CD14-positive monocyte (primary cell): ENCODE measurements around the gene ADAMTS17. TPM values are rescaled to one million over a fixed set of nuclear protein-coding genes. Genes with fewer than 3 reads are reported as not detected.

ENCODE experiments used
- DNase-seq, 3 donors: peaks; one replicate each; pipeline ENCODE4 v3.0.0-alpha.2; 2011 to 2022
- H2AFZ ChIP-seq: 2 replicates; pipeline ENCODE4 v1.6.0; 2012; ENCODE audit warnings: mild to moderate bottlenecking, low read depth, low read length, inconsistent platforms; ENCODE audit not compliant: insufficient read depth, poor library complexity, severe bottlenecking
- H3K27ac ChIP-seq, 2 donors: 1 replicate in 1 of 2; 2 replicates in 1 of 2; pipeline ENCODE4 v1.5.1; 2012 to 2013; ENCODE audit warnings: low read length in 2 of 2, control low read depth in 1 of 2, inconsistent platforms in 1 of 2, low read depth in 1 of 2, mild to moderate bottlenecking in 1 of 2
- H3K27me3 ChIP-seq, 2 donors: one replicate each; pipeline versions ENCODE4 v1.6.0 to v1.6.1; 2011 to 2013; ENCODE audit warnings: low read length in 2 of 2; ENCODE audit not compliant: control insufficient read depth in 2 of 2, insufficient read depth in 2 of 2
- H3K36me3 ChIP-seq, 2 donors: replicated peaks in 1 of 2; 1 replicate in 1 of 2; 2 replicates in 1 of 2; pipeline versions ENCODE4 v1.5.1 to v1.6.1; 2012 to 2013; ENCODE audit warnings: low read length in 2 of 2, control low read depth in 1 of 2, inconsistent platforms in 1 of 2, mild to moderate bottlenecking in 1 of 2; ENCODE audit not compliant: insufficient read depth in 2 of 2, control insufficient read depth in 1 of 2
- H3K4me1 ChIP-seq, 2 donors: 1 replicate in 1 of 2; 2 replicates in 1 of 2; pipeline versions ENCODE4 v1.5.1 to v1.6.1; 2012 to 2013; ENCODE audit warnings: low read length in 2 of 2, control low read depth in 1 of 2, inconsistent platforms in 1 of 2, mild to moderate bottlenecking in 1 of 2, moderate library complexity in 1 of 2; ENCODE audit not compliant: insufficient read depth in 2 of 2, control insufficient read depth in 1 of 2
- H3K4me2 ChIP-seq: replicated peaks from 2 replicates; pipeline ENCODE3; 2012; ENCODE audit warnings: low read length, moderate library complexity, mild to moderate bottlenecking; ENCODE audit not compliant: poor library complexity, severe bottlenecking; ENCODE audit errors: extremely low read depth
- H3K4me3 ChIP-seq, 3 experiments: fragments of 200-600 bp in 1 of 3; sonication (generic) in 1 of 3; replicated peaks in 1 of 3; 1 replicate in 2 of 3; 2 replicates in 1 of 3; pipeline ENCODE4 v1.5.1; 2011 to 2013; ENCODE audit warnings: low read length in 3 of 3, mild to moderate bottlenecking in 3 of 3, control low read depth in 2 of 3, low read depth in 2 of 3, inconsistent platforms in 1 of 3, moderate library complexity in 1 of 3
- H3K79me2 ChIP-seq: 2 replicates; pipeline ENCODE4 v1.6.0; 2012; ENCODE audit warnings: mild to moderate bottlenecking, control low read depth, inconsistent platforms, low read length, moderate library complexity; ENCODE audit not compliant: insufficient read depth
- H3K9ac ChIP-seq: 2 replicates; pipeline ENCODE4 v1.6.0; 2017; ENCODE audit warnings: low read length, mild to moderate bottlenecking; ENCODE audit not compliant: insufficient read depth, poor library complexity, severe bottlenecking
- H3K9me3 ChIP-seq, 2 donors: replicated peaks in 1 of 2; 1 replicate in 1 of 2; 2 replicates in 1 of 2; pipeline versions ENCODE4 v1.5.1 to v1.6.1; 2012 to 2013; ENCODE audit warnings: low read length in 2 of 2, control low read depth in 1 of 2; ENCODE audit not compliant: control insufficient read depth in 1 of 2, insufficient read depth in 1 of 2
- H4K20me1 ChIP-seq: 2 replicates; pipeline ENCODE4 v1.6.0; 2012; ENCODE audit warnings: mild to moderate bottlenecking, low read length, control low read depth, moderate library complexity; ENCODE audit not compliant: insufficient read depth
- H3K27ac Mint-ChIP-seq, 7 donors: one replicate each; pipeline ENCODE4 v1.8.0; 2020; ENCODE audit warnings: mild to moderate bottlenecking in 7 of 7, mixed read lengths in 7 of 7, moderate library complexity in 6 of 7, inconsistent platforms in 2 of 7
- H3K27me3 Mint-ChIP-seq, 3 donors: one replicate each; pipeline ENCODE4 v1.8.0; 2021 to 2022; ENCODE audit warnings: low read depth in 3 of 3, mild to moderate bottlenecking in 3 of 3, mixed read lengths in 3 of 3, moderate library complexity in 3 of 3, inconsistent platforms in 1 of 3
- H3K36me3 Mint-ChIP-seq, 2 donors: one replicate each; pipeline ENCODE4 v1.8.0; 2020; ENCODE audit warnings: mixed read lengths in 2 of 2, inconsistent platforms in 1 of 2, mild to moderate bottlenecking in 1 of 2
- H3K4me1 Mint-ChIP-seq: one replicate; pipeline ENCODE4 v1.8.0; 2020; ENCODE audit warnings: mild to moderate bottlenecking, mixed read lengths
- H3K4me3 Mint-ChIP-seq, 2 donors: one replicate each; pipeline ENCODE4 v1.8.0; 2020; ENCODE audit warnings: mild to moderate bottlenecking in 2 of 2, mixed read lengths in 2 of 2, moderate library complexity in 1 of 2
- H3K9me3 Mint-ChIP-seq, 7 donors: one replicate each; pipeline ENCODE4 v1.8.0; 2020 to 2022; ENCODE audit warnings: mixed read lengths in 7 of 7, mild to moderate bottlenecking in 6 of 7, moderate library complexity in 6 of 7, inconsistent platforms in 2 of 7
- CTCF ChIP-seq: fragments of 200-600 bp; IDR thresholded peaks from one replicate; pipeline ENCODE4 v1.8.0; 2022; ENCODE audit warnings: antibody characterized with exemption, mild to moderate bottlenecking
- WGBS: methylation state at CpG from one replicate; pipeline ENCODE4 v1.1.5; 2013; ENCODE audit warnings: missing lambda C conversion rate; ENCODE audit not compliant: insufficient coverage; 5-methylcytosine and 5-hydroxymethylcytosine counted together
- intact Hi-C, 2 donors: fragments of 100-400 bp; cut with micrococcal nuclease; formaldehyde crosslinking; loops; one replicate each; pipeline versions ENCODE4 v1.15.0 to v1.15.1; 2023
- polyA plus RNA-seq, 3 donors: library from polyadenylated mRNA; depleted of rRNA in 1 of 3; unstranded in 2 of 3; stranded (reverse) in 1 of 3; fragments of 300-500 nt in 2 of 3; fragments of >200 nt in 1 of 3; fragmentation: Illumina TruSeq in 2 of 3; gene quantifications; 1 replicate in 2 of 3; 2 replicates in 1 of 3; pipeline ENCODE4 v1.2.3, GENCODE V29; 2012 to 2021

Gene ADAMTS17
- polyA plus RNA-seq, 3 donors, result 0.03 to 0.25 TPM; not detected in 1

- no peak overlapping the region for H3K27ac Mint-ChIP-seq
- no peaks in the 10 kb centered on the region for H3K4me1 Mint-ChIP-seq
- Histone ChIP-seq H2AFZ (no peak overlapping the region), H3K4me2 (no peak overlapping the region), H3K79me2 (no peaks in the 10 kb centered on the region), H3K4me3 (no peak overlapping the region), H3K9ac (no peak overlapping the region), H3K27ac (no peak overlapping the region), H3K4me1 (no peaks in the 10 kb centered on the region), H3K27me3 (no peaks in the 10 kb centered on the region), H3K9me3 (peaks cover 4 to 19% of the 10 kb centered on the region in 2 donors), H4K20me1 (no peaks in the 10 kb centered on the region), H3K36me3 (no peaks in the 10 kb centered on the region)
- intact Hi-C loops, result no loop called here
- H3K4me3 Mint-ChIP-seq, result no peak overlapping the region
- peaks cover 3 to 32% (median 13%) of the 10 kb centered on the region in 7 donors for H3K9me3 Mint-ChIP-seq
- WGBS, result 86% methylated on average over 1 of the region's 2 CpGs
- no peaks in the 10 kb centered on the region for H3K36me3 Mint-ChIP-seq
- TF ChIP-seq CTCF, result no peak
- no peak for DNase-seq
- H3K27me3 Mint-ChIP-seq, result peaks cover 0 to 5% (median 1%) of the 10 kb centered on the region in 3 donors
Measured at GRCh38 chr15:100207053-100207452, 134.7 kb downstream of the ADAMTS17 start.

GRCh38 chr15:100206643-100207042, 135.1 kb downstream of the ADAMTS17 start:
- Histone ChIP-seq H3K4me2 (no peak overlapping the region), H3K9me3 (peaks cover 4 to 19% of the 10 kb centered on the region in 2 donors), H3K4me3 (no peak overlapping the region), H3K4me1 (no peaks in the 10 kb centered on the region), H4K20me1 (no peaks in the 10 kb centered on the region), H3K79me2 (no peaks in the 10 kb centered on the region), H2AFZ (no peak overlapping the region), H3K9ac (no peak overlapping the region), H3K27me3 (no peaks in the 10 kb centered on the region), H3K36me3 (no peaks in the 10 kb centered on the region), H3K27ac (no peak overlapping the region)
- Mint-ChIP-seq H3K4me1 (no peaks in the 10 kb centered on the region), H3K4me3 (no peak overlapping the region), H3K36me3 (no peaks in the 10 kb centered on the region), H3K27ac (no peak overlapping the region), H3K9me3 (peaks cover 4 to 32% (median 13%) of the 10 kb centered on the region in 7 donors), H3K27me3 (peaks cover 0 to 3% (median 1%) of the 10 kb centered on the region in 3 donors)
- no peak for DNase-seq
- intact Hi-C loops, result no loop called here
- TF ChIP-seq CTCF, result no peak
- WGBS, result 94% methylated on average over 5 of the region's 7 CpGs
